BLaER1 treated with 17β-estradiol and CSF1 and Interleukin-3, amounts not matched to agents 10 nM and 100 nM (cell line): Measurements from ENCODE around the gene E2F3.

Experiments
- H3K27ac ChIP-seq, 11 experiments: shearing (Covaris generic); formaldehyde crosslinking; 2 replicates each; pipeline ENCODE4 v1.8.1; 2022
- H3K27me3 ChIP-seq, 11 experiments: shearing (Covaris generic); formaldehyde crosslinking; 2 replicates each; pipeline ENCODE4 v1.8.1; 2022
- H3K36me3 ChIP-seq, 11 experiments: shearing (Covaris generic); formaldehyde crosslinking; 2 replicates each; pipeline ENCODE4 v1.8.1; 2022
- H3K4me1 ChIP-seq, 10 experiments: shearing (Covaris generic); formaldehyde crosslinking; 2 replicates each; pipeline ENCODE4 v1.8.1; 2022
- H3K4me2 ChIP-seq, 11 experiments: shearing (Covaris generic); formaldehyde crosslinking; 2 replicates each; pipeline ENCODE4 v1.8.1; 2022
- H3K4me3 ChIP-seq, 10 experiments: shearing (Covaris generic); formaldehyde crosslinking; 2 replicates each; pipeline ENCODE4 v1.8.1; 2022
- H3K9ac ChIP-seq, 11 experiments: shearing (Covaris generic); formaldehyde crosslinking; 2 replicates each; pipeline ENCODE4 v1.8.1; 2022
- H3K9me3 ChIP-seq, 11 experiments: shearing (Covaris generic); formaldehyde crosslinking; replicated peaks in 1 of 11; 2 replicates each; pipeline ENCODE4 v1.8.1; 2022
- H4K20me1 ChIP-seq, 11 experiments: shearing (Covaris generic); formaldehyde crosslinking; 2 replicates each; pipeline ENCODE4 v1.8.1; 2022
- Cebpa-rat ChIP-seq, 11 experiments: shearing (Covaris generic); IDR thresholded peaks; 2 replicates each; pipeline ENCODE4 v1.8.1; 2022

Gene E2F3

DNA sequence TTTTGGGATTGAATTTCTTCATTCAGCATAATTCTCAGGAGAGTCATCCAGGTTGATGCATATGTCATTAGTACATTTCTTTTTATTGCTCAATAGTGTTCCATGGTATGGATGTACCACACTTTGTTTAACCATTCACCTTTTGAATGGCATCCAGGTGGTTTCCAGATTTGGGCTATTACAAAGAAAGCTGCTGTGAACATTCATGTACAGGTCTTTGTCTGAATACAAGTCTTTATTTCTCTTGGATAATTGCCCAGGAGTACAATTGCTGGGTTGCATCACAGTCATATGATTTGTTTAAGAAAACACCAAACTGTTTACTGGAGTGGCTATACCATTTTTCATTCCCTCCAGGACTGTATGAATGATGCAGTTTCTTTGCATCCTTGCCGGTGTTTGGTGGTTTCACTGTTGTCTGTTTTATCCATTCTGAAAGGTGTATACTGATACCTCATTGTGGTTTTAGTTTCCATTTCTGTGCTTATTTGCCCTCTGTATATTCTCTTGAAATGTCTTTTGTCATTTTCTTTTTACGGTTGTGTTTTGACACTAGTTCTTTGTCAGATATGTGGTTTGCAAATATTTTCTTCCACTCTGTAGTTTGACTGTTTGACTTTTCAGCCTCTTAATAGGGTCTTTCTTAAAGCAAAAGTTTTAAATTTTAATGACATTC lies 141.4 kb downstream of the E2F3 start:
- Histone ChIP-seq H3K27ac (no peak overlapping the region), H3K36me3 (peaks cover 55 to 100% (median 86%) of the 10 kb centered on the region in 11 experiments), H3K4me1 (peaks cover 0 to 10% (median 0%) of the 10 kb centered on the region in 10 experiments; a peak in 3 of 20 replicates), H3K9ac (no peak overlapping the region), H3K4me2 (no peak overlapping the region), H3K4me3 (no peak overlapping the region), H4K20me1 (peaks cover 0 to 44% (median 5%) of the 10 kb centered on the region in 11 experiments; a peak in 9 of 22 replicates), H3K27me3 (no peaks in the 10 kb centered on the region), H3K9me3 (peaks cover 0 to 22% (median 6%) of the 10 kb centered on the region in 11 experiments; a peak in 12 of 22 replicates)
- TF ChIP-seq Cebpa-rat (IDR thresholded peaks at IDR 0.05), result no peak
